T-cell (primary cell): ENCODE data around the gene PIK3R6. TPM values are rescaled to one million over a fixed set of nuclear protein-coding genes. Genes with fewer than 3 reads are reported as not detected.

ENCODE experiments used
- ATAC-seq, 4 experiments: fragments of 200-7000 bp in 3 of 4; fragments of 150-1000 bp in 1 of 4; cut with Tn5 transposase; replicated peaks in 1 of 4; 1 replicate in 3 of 4; 2 replicates in 1 of 4; pipeline ENCODE4 v1.10.0; 2021; ENCODE audit warnings: moderate library complexity in 3 of 4, mild to moderate bottlenecking in 2 of 4, moderate number of reproducible peaks in 1 of 4
- CTCF ChIA-PET, 2 donors: fragments of 300-600 bp; sonication (Branson Sonifier 250); formaldehyde crosslinking; loops; one replicate each; lab custom pipeline; 2022; ENCODE audit warnings: antibody characterized with exemption in 2 of 2; lab: Charles Lee
- POLR2A ChIA-PET, 2 donors: fragments of 300-600 bp; sonication (Branson Sonifier 250); formaldehyde crosslinking; loops; one replicate each; lab custom pipeline; 2022; ENCODE audit warnings: antibody characterized with exemption in 2 of 2; lab: Charles Lee
- DNase-seq, 35 experiments: peaks; one replicate each; pipeline versions ENCODE4 v3.0.0 to v3.0.0-alpha.2; 2013 to 2023
- H3K27ac ChIP-seq: one replicate; pipeline ENCODE4 v1.5.1; 2013; ENCODE audit warnings: low read length
- H3K27me3 ChIP-seq, 2 experiments: replicated peaks in 1 of 2; 1 replicate in 1 of 2; 2 replicates in 1 of 2; pipeline versions ENCODE4 v1.6.1 to v1.7.0; 2013; ENCODE audit warnings: low read length in 1 of 2, mixed read lengths in 1 of 2; ENCODE audit not compliant: control insufficient read depth in 2 of 2, insufficient read depth in 2 of 2; ENCODE audit errors: extremely low read depth in 1 of 2
- H3K36me3 ChIP-seq, 2 donors: 1 replicate in 1 of 2; 2 replicates in 1 of 2; pipeline versions ENCODE4 v1.6.1 to v1.7.0; 2013; ENCODE audit warnings: low read length in 1 of 2; ENCODE audit not compliant: control insufficient read depth in 2 of 2, insufficient read depth in 1 of 2; ENCODE audit errors: extremely low read depth in 1 of 2
- H3K4me1 ChIP-seq, 2 experiments: 1 replicate in 1 of 2; 2 replicates in 1 of 2; pipeline versions ENCODE4 v1.6.1 to v1.7.0; 2013; ENCODE audit warnings: low read length in 2 of 2, mixed read lengths in 1 of 2; ENCODE audit not compliant: insufficient read depth in 2 of 2, control insufficient read depth in 1 of 2; ENCODE audit errors: extremely low read depth in 1 of 2
- H3K4me3 ChIP-seq, 2 donors: 1 replicate in 1 of 2; 2 replicates in 1 of 2; pipeline versions ENCODE4 v1.5.1 to v1.7.0; 2013; ENCODE audit warnings: mild to moderate bottlenecking in 2 of 2, low read length in 1 of 2, moderate library complexity in 1 of 2; ENCODE audit not compliant: control insufficient read depth in 1 of 2; ENCODE audit errors: extremely low read depth in 1 of 2
- H3K9me3 ChIP-seq: 2 replicates; pipeline ENCODE4 v1.7.0; 2013
- H3K27ac Mint-ChIP-seq, 2 donors: one replicate each; pipeline ENCODE4 v1.8.0; 2020 to 2021; ENCODE audit warnings: mild to moderate bottlenecking in 2 of 2, mixed read lengths in 2 of 2
- H3K27me3 Mint-ChIP-seq, 2 donors: one replicate each; pipeline ENCODE4 v1.8.0; 2021 to 2022; ENCODE audit warnings: mixed read lengths in 2 of 2
- H3K36me3 Mint-ChIP-seq: one replicate; pipeline ENCODE4 v1.8.0; 2021; ENCODE audit warnings: mixed read lengths
- H3K4me1 Mint-ChIP-seq, 3 donors: one replicate each; pipeline ENCODE4 v1.8.0; 2020 to 2022; ENCODE audit warnings: mixed read lengths in 3 of 3, mild to moderate bottlenecking in 1 of 3
- H3K4me3 Mint-ChIP-seq, 3 donors: one replicate each; pipeline ENCODE4 v1.8.0; 2020 to 2022; ENCODE audit warnings: mild to moderate bottlenecking in 3 of 3, mixed read lengths in 3 of 3, moderate library complexity in 3 of 3
- H3K9me3 Mint-ChIP-seq, 3 donors: one replicate each; pipeline ENCODE4 v1.8.0; 2020 to 2022; ENCODE audit warnings: mixed read lengths in 3 of 3
- WGBS: methylation state at CpG from one replicate; pipeline ENCODE4 v1.1.5; 2013; ENCODE audit warnings: missing lambda C conversion rate; ENCODE audit not compliant: insufficient coverage; 5-methylcytosine and 5-hydroxymethylcytosine counted together
- total RNA-seq, 35 experiments: library from RNA in 6 of 35; stranded (reverse) in 6 of 35; fragments of 120-200 nt in 1 of 35; gene quantifications; one replicate each; pipeline versions ENCODE4 v1.2.1 to v1.2.4 and lab custom pipeline; 2013 to 2026

Gene PIK3R6
- total RNA-seq, 5 donors from 2014 or later (not counting 1 experiment from before 2014, with no cell fraction given), result 0.53 to 1.4 (median 0.72) TPM

DNA sequence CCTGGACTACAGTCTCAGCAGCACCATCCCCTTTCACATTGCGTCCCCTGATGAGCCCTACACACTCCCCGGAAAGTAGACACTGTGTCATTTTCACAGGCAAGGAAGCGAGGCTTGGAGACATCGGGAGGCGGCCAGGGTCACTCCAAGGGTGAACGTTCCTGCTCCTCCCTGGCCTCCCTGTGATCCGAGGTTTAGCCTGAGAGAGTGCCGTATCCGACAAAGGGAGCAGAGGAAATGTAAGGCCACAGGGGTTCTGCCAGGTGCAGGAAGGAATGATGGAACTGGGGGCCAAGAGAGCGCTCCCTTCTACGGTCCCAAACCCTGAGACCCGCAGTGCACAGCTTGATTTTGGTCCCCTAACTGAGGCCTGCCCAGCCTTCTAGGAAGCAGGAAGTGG lies 8.0 kb upstream of the PIK3R6 start:
- ATAC-seq, result no peak
- H3K9me3 ChIP-seq, result no peaks in the 10 kb centered on the region
- no peaks in the 10 kb centered on the region for H3K27me3 ChIP-seq
- H3K36me3 ChIP-seq, result peaks cover 2 to 31% of the 10 kb centered on the region in 2 donors
- Mint-ChIP-seq H3K27ac (no peak overlapping the region), H3K27me3 (no peaks in the 10 kb centered on the region), H3K36me3 (peaks cover 26% of the 10 kb centered on the region), H3K4me1 (peaks cover 0 to 21% (median 19%) of the 10 kb centered on the region in 3 donors), H3K9me3 (no peaks in the 10 kb centered on the region), H3K4me3 (no peak overlapping the region)
- H3K4me1 ChIP-seq, result peaks cover 0 to 4% of the 10 kb centered on the region in 2 experiments
- CTCF ChIA-PET, result no interaction called here
- WGBS, result 95% methylated on average over 12 of the region's 12 CpGs
- POLR2A ChIA-PET, result interaction anchor here in 1 of 2 donors (0.5 kb wide), 1 partner anchor 45 kb away, joined by 4 read pairs; no protein-coding TSS in a partner anchor
- DNase-seq, result no peak
- H3K4me3 ChIP-seq, result no peak overlapping the region
- H3K27ac ChIP-seq, result no peak overlapping the region

DNA sequence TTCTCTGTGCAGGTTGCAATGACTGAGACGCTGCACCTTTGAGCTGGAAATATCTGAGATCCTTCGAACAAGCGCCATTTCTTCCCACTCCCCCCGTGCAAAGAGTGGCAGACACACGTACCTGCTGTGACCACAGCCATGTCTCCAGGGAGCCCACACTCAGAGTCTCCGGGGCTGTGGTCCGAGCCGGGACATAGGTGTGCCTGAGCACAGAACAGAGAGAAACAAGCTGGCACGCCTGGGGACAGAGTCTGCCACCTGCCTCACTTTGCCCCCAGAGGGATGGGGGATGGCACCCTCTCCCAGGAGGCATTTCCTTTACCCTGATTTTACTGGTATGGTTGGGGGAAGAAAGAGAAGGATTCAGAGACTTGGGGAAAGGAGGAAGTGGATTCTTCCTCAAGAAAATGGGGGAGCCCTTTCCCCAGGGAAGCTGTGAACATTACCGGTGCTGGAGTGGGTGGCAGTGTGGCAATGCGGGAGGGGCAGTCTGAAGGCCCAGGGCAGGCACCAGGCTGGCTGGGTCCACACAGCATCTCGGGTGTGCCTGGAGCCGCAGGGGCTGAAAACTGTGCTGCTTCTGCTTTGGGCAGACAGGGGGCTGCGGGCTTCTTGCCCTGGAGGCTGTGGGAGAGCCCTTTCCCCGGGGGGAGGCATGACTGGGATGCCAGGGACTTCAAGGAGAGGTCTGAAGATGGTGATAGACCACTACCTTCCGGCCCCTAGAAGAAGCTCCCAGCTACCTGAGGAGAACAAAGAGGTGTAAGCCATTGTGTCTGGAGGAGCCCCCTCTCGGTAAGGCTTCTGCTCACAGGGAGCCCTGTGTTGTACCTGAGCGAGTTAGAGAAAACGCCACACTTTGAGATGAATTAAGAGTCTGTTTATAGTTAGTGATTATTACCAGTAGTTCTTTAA lies 6.6 kb upstream of the PIK3R6 start:
- H3K4me1 Mint-ChIP-seq, result peaks cover 0 to 21% (median 21%) of the 10 kb centered on the region in 3 donors
- H3K27ac Mint-ChIP-seq, result no peak overlapping the region
- no peaks in the 10 kb centered on the region for H3K9me3 Mint-ChIP-seq
- H3K9me3 ChIP-seq, result no peaks in the 10 kb centered on the region
- ChIA-PET CTCF (no interaction called here), POLR2A (no interaction called here)
- no peak for DNase-seq
- peaks cover 0 to 10% of the 10 kb centered on the region in 2 experiments for H3K4me1 ChIP-seq
- H3K27me3 Mint-ChIP-seq, result no peaks in the 10 kb centered on the region
- no peak overlapping the region for H3K4me3 Mint-ChIP-seq
- H3K36me3 Mint-ChIP-seq, result peaks cover 17% of the 10 kb centered on the region
- no peak overlapping the region for H3K27ac ChIP-seq
- peaks cover 0 to 17% of the 10 kb centered on the region in 2 donors for H3K36me3 ChIP-seq
- no peak overlapping the region for H3K4me3 ChIP-seq
- H3K27me3 ChIP-seq, result no peaks in the 10 kb centered on the region
- ATAC-seq, result peak in 2 of 4 experiments; percentile 28 to 41
- WGBS, result 91% methylated on average over 15 of the region's 19 CpGs

DNA sequence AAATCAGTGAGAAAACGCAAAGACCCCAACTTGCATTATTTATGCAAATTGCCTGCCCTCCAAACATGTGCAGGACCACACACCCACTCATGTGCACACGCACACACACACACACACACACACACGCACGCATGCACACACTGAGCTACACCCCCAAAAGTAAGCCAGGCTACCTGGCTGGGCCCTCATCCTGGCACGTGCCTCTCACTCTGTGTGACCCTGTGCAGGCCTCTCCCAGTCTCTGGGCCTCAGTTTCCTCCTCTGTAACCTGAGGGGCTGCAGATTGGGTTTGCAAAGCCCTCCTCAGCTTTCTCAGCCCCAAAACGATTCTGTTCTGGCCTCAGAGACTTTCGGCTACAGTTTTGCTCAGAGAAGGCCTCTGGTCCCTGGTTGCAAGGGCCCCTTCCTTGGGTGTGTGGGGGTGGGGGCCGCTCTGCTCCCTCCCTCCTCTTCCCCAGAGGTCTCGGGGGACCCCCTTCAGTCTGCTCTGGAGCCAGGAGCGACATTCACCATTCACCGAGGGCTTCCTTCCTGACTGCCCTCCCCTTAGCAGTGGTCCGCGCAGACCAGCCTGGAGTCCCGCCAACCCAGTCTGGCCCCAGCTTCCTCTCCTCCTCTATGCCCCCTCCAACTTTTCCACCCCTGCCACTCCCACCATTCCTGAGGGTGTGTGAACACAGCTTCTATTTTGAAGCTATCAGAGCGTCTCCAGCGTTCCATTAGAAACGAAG lies 5.4 kb upstream of the PIK3R6 start:
- no peaks in the 10 kb centered on the region for H3K9me3 ChIP-seq
- H3K27ac Mint-ChIP-seq, result peak overlapping the region in 1 of 2 donors; percentile 69
- no peak overlapping the region for H3K27ac ChIP-seq
- peaks cover 8 to 33% (median 30%) of the 10 kb centered on the region in 3 donors for H3K4me1 Mint-ChIP-seq
- ATAC-seq, result no peak
- no peaks in the 10 kb centered on the region for H3K27me3 Mint-ChIP-seq
- peaks cover 0 to 21% of the 10 kb centered on the region in 2 experiments for H3K4me1 ChIP-seq
- H3K36me3 Mint-ChIP-seq, result peaks cover 6% of the 10 kb centered on the region
- POLR2A ChIA-PET, result no interaction called here
- no peak for DNase-seq
- H3K36me3 ChIP-seq, result peaks cover 0 to 7% of the 10 kb centered on the region in 2 donors
- no peaks in the 10 kb centered on the region for H3K9me3 Mint-ChIP-seq
- CTCF ChIA-PET, result interaction anchor here in 1 of 2 donors (0.6 kb wide), 1 partner anchor 98 kb away, joined by 4 read pairs; no protein-coding TSS in a partner anchor
- no peak overlapping the region for H3K4me3 ChIP-seq
- no peak overlapping the region for H3K4me3 Mint-ChIP-seq
- 84% methylated on average over 13 of the region's 17 CpGs for WGBS
- H3K27me3 ChIP-seq, result no peaks in the 10 kb centered on the region

DNA sequence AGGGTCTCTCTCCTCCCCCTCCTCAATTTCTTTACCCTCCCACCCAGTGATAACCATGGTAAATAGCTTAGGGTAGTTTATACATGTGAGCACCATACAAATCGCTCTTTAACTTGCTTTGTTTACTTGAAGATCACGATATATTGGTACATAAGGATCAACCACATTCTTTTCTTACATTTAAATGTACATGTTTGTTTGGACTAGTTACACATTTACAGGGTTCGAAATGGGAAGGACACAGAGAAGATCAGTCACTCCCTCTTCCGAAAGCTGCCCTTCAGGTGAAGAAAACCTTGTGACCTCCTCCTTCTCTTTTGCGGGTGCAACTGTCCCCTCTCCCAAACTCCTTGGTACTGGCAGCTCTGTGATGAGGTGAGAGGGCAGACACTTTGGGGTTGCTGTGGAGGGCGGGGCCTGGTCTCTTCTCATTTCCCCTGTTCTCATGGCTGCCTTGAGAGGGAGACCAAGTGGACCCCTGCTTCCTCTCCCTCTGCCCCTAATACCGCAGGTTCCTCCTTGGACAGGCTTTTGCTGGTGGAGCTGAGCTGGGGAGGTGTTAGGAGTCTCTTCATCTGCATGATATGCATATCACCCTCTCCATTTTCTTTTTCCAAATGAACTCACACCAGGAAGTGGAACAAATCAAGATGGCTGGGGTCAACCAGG lies 4.7 kb upstream of the PIK3R6 start:
- no peaks in the 10 kb centered on the region for H3K36me3 ChIP-seq
- no peaks in the 10 kb centered on the region for H3K27me3 ChIP-seq
- Mint-ChIP-seq H3K4me3 (no peak overlapping the region), H3K36me3 (no peaks in the 10 kb centered on the region), H3K9me3 (no peaks in the 10 kb centered on the region), H3K27me3 (no peaks in the 10 kb centered on the region), H3K4me1 (peaks cover 15 to 40% (median 37%) of the 10 kb centered on the region in 3 donors), H3K27ac (no peak overlapping the region)
- H3K27ac ChIP-seq, result no peak overlapping the region
- no peak for DNase-seq
- WGBS, result no CpG with 5 or more reads among the region's 7 CpGs
- no peaks in the 10 kb centered on the region for H3K9me3 ChIP-seq
- CTCF ChIA-PET, result no interaction called here
- peaks cover 2 to 28% of the 10 kb centered on the region in 2 experiments for H3K4me1 ChIP-seq
- H3K4me3 ChIP-seq, result no peak overlapping the region
- POLR2A ChIA-PET, result no interaction called here
- no peak for ATAC-seq

DNA sequence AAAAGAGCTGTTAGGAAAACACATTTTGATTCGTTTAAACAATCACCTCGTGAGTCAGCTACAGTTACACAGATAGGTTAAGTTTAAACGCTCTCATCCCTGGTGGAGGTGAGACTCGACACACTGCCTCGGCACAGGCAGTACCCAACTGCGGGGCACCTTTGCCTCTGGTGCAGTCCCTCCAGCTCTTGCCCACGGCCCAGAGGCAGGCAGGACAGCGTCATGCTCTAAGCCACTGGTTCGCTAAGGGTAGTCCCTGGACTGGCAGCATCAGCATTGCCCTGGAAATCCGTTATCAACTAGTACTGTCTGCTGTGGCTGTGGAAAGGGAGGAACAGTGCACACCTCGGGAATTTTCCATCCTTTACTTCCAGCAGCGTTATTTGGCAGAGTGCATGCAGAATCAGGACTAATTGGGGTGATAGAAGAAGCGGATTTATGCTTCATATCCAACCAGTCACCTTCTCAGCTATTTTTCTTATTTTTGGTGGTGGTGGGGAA lies 3.7 kb upstream of the PIK3R6 start:
- Mint-ChIP-seq H3K36me3 (no peaks in the 10 kb centered on the region), H3K27me3 (no peaks in the 10 kb centered on the region), H3K27ac (no peak overlapping the region), H3K9me3 (no peaks in the 10 kb centered on the region), H3K4me3 (no peak overlapping the region), H3K4me1 (peaks cover 23 to 48% (median 46%) of the 10 kb centered on the region in 3 donors)
- Histone ChIP-seq H3K27me3 (peaks cover 0 to 2% of the 10 kb centered on the region in 2 experiments), H3K9me3 (no peaks in the 10 kb centered on the region), H3K36me3 (no peaks in the 10 kb centered on the region), H3K4me1 (peaks cover 6 to 37% of the 10 kb centered on the region in 2 experiments), H3K4me3 (no peak overlapping the region), H3K27ac (no peak overlapping the region)
- ATAC-seq, result no peak
- DNase-seq, result no peak
- 92% methylated on average over 7 of the region's 13 CpGs for WGBS
- ChIA-PET CTCF (no interaction called here), POLR2A (no interaction called here)
